Liver (tissue), 3 donors: ENCODE results near the gene SCN8A.

ENCODE experiments used
- GABPA ChIP-seq, 2 donors: IDR thresholded peaks in 1 of 2; conservative IDR thresholded peaks in 1 of 2; 2 replicates each; pipeline ENCODE4 v1.6.1; 2016; ENCODE audit warnings: antibody characterized with exemption in 2 of 2, mild to moderate bottlenecking in 1 of 2, moderate library complexity in 1 of 2
- JUND ChIP-seq, 2 donors: IDR thresholded peaks; 2 replicates each; pipeline ENCODE4 v1.6.1; 2016; ENCODE audit warnings: antibody characterized with exemption in 2 of 2
- TF ChIP-seq, protein P1 (sequence below): fragments of 150-350 bp; IDR thresholded peaks from 2 replicates; pipeline ENCODE4 v1.5.1; 2017; ENCODE audit warnings: improper control_type of control experiment, low read depth, low read length; ENCODE audit not compliant: missing input control
- TF ChIP-seq, protein P2 (sequence below): IDR thresholded peaks from 2 replicates; pipeline ENCODE4 v1.6.1; 2016; ENCODE audit warnings: antibody characterized with exemption, mild to moderate bottlenecking
- donor health status: healthy.
- donor health status: healthy.

DNA sequence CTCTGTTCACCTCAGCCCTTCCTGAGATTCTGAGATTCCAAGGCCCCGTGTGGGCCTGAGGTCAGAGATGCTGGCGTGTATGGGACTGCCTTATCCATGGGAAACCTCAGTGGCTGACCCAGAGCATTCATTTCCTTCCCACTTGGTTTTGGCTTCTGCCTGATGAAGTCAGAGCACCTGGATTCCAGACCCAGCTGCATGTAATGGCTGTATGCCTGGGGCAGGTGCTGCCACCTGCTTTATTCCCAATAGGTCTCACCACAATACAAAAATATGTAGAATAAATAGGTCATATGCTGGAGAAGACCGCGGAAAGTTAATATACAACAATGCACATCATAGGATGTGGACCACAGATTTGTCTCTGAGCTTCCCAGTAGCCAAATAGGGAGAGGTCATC, 231.9 kb downstream of the SCN8A start:
- TF ChIP-seq, protein P1, sequence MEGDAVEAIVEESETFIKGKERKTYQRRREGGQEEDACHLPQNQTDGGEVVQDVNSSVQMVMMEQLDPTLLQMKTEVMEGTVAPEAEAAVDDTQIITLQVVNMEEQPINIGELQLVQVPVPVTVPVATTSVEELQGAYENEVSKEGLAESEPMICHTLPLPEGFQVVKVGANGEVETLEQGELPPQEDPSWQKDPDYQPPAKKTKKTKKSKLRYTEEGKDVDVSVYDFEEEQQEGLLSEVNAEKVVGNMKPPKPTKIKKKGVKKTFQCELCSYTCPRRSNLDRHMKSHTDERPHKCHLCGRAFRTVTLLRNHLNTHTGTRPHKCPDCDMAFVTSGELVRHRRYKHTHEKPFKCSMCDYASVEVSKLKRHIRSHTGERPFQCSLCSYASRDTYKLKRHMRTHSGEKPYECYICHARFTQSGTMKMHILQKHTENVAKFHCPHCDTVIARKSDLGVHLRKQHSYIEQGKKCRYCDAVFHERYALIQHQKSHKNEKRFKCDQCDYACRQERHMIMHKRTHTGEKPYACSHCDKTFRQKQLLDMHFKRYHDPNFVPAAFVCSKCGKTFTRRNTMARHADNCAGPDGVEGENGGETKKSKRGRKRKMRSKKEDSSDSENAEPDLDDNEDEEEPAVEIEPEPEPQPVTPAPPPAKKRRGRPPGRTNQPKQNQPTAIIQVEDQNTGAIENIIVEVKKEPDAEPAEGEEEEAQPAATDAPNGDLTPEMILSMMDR, result no peak
- TF ChIP-seq JUND (IDR thresholded peaks at IDR 0.05) (no peak), GABPA (IDR thresholded peaks at IDR 0.05 in 1 of 2, conservative IDR thresholded peaks at IDR 0.05 in 1 of 2) (no peak)
- TF ChIP-seq, protein P2, sequence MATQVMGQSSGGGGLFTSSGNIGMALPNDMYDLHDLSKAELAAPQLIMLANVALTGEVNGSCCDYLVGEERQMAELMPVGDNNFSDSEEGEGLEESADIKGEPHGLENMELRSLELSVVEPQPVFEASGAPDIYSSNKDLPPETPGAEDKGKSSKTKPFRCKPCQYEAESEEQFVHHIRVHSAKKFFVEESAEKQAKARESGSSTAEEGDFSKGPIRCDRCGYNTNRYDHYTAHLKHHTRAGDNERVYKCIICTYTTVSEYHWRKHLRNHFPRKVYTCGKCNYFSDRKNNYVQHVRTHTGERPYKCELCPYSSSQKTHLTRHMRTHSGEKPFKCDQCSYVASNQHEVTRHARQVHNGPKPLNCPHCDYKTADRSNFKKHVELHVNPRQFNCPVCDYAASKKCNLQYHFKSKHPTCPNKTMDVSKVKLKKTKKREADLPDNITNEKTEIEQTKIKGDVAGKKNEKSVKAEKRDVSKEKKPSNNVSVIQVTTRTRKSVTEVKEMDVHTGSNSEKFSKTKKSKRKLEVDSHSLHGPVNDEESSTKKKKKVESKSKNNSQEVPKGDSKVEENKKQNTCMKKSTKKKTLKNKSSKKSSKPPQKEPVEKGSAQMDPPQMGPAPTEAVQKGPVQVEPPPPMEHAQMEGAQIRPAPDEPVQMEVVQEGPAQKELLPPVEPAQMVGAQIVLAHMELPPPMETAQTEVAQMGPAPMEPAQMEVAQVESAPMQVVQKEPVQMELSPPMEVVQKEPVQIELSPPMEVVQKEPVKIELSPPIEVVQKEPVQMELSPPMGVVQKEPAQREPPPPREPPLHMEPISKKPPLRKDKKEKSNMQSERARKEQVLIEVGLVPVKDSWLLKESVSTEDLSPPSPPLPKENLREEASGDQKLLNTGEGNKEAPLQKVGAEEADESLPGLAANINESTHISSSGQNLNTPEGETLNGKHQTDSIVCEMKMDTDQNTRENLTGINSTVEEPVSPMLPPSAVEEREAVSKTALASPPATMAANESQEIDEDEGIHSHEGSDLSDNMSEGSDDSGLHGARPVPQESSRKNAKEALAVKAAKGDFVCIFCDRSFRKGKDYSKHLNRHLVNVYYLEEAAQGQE, result no peak
